Renal pelvis (tissue), 4 donors: ENCODE results near the gene SERHL2. TPM values are rescaled to one million over a fixed set of nuclear protein-coding genes. Genes with fewer than 3 reads are reported as not detected.
"Not testable (repeated sequence)": the region's sequence is repeated elsewhere in the genome, so short reads cannot be mapped to it uniquely, and the experiment has no call there.

Experiments used
- DNase-seq: peaks from one replicate; pipeline ENCODE4 v3.0.0-alpha.2; 2013
- polyA plus RNA-seq, 3 donors: library from polyadenylated mRNA; unstranded; fragments of 120-200 nt; gene quantifications; one replicate each; pipeline ENCODE4 v1.2.1, GENCODE V29; 2013; ENCODE audit not compliant: insufficient read length in 3 of 3

Gene SERHL2
- polyA plus RNA-seq, 3 donors, result 6.8 to 10.4 (median 8.9) TPM

DNA sequence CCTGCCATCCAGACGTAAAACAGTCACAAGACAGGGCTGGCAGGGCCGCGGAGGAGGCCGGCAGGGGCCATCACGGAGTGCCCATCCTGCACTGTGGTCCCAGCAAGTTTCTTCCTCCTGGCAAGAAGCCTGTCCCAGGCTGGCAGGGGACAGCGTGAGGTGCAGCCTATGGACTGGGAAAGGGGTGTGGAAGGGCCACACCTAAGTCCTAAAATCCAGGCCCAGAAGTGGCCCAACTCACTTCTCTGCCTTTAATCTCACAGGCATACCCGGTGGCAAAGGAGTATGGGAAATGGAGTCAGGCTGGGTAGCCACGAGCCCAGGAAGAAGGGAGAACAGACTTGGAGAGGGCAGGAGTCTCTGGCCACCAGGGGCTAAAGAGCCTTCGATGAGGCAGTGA is 16.8 kb downstream of the SERHL2 start:
- not testable (repeated sequence) for DNase-seq

DNA sequence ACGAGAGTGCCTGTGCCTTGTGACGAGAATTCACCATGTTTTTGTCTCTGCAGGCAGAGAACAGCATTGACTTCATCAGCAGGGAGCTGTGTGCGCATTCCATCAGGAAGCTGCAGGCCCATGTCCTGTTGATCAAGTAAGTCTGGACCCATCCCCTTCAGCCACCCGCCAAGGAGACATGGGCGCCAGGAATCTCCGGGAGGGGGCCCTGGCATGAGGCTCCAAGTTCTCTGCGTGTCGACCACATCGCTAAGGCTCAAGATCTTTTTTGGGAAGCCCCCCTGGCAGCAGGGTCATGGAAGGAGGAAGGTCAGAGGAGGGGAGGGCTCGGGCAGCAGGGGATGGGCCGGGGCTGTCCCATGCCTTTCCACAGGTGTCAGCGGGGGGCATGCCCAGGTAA is 17.3 kb downstream of the SERHL2 start:
- DNase-seq, result not testable (repeated sequence)

DNA sequence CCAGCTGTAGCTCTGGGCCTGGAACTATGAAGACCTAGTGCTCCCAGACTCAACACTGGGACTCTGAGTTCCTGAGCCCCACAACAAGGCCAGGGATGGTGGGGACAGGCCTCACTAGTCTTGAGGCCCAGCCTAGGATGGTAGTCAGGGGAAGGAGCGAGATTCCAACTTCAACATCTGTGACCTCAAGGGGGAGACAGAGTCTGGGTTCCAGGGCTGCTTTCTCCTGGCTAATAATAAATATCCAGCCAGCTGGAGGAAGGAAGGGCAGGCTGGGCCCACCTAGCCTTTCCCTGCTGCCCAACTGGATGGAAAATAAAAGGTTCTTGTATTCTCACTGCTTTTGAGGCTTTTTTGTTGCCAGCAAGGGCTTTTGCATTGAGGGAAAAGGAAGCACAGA is 20.3 kb downstream of the SERHL2 start:
- not testable (repeated sequence) for DNase-seq

DNA sequence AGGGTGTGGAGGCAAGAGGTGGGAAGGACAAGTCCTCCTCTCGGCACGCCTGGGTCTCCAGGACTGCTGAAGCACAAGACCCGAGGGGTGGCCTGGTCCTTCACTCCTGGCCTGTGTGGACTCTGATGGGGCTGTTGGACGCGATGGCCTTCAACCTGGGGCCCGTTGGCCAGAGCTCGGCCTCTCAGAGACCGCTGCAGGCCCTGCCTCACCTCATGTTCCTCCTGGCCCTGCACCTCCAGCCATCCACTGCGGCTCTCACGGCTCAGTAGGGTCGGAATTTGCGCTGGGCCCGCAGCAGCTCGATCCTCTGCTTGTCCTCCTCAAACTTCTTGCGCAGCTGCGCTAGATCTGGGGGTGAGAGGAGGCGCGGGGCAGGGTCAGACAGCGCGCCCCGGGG is 20.7 kb downstream of the SERHL2 start:
- DNase-seq, result not testable (repeated sequence)

DNA sequence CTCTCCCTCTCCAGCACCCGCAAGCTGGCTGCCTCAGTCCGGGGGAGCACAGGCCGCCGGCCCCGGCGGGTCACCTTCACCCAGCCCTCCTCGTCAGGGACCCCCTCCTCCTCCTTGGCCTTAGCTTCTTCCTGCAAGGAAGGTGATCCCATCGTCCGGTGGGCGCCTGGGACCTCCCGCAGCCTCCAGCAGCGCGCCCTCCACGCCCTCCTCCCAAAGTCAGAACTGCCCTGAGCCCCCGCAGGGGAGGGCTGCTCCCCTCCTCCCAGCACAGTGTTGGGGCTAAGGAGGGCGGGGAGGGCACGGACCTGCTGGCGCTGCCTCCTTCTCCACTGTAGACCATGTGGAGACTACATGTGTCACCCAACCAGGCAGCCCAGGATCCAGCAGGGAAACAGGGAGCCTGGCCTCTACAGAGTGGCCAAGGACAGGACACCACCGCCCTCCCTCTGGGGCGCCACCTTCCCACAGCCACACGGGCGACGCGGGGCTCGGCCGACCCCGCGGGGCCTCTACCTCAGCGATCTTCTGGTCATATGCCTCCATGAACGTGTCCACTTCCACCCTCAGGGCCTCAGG is 22.3 kb downstream of the SERHL2 start:
- not testable (repeated sequence) for DNase-seq

DNA sequence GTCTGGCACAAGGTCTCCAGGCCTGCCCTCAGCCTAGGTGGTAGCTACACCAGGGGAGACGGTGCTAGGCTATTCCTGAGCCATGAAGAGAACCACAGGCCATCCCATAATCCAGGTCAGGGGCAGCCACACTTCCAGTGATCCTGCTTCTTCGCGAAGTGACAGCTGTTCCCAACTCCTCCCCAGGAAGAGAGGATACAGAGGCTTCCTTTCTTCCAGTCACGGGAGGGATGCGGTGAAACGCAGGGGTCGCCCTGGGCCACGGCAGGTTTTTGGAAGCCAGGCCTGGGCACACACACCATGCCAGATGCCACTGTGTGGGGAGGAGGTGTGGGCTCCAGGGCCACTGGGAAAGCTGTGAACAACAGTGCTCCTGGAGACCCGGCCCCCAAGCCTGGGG is 23.4 kb downstream of the SERHL2 start:
- DNase-seq, result not testable (repeated sequence)

DNA sequence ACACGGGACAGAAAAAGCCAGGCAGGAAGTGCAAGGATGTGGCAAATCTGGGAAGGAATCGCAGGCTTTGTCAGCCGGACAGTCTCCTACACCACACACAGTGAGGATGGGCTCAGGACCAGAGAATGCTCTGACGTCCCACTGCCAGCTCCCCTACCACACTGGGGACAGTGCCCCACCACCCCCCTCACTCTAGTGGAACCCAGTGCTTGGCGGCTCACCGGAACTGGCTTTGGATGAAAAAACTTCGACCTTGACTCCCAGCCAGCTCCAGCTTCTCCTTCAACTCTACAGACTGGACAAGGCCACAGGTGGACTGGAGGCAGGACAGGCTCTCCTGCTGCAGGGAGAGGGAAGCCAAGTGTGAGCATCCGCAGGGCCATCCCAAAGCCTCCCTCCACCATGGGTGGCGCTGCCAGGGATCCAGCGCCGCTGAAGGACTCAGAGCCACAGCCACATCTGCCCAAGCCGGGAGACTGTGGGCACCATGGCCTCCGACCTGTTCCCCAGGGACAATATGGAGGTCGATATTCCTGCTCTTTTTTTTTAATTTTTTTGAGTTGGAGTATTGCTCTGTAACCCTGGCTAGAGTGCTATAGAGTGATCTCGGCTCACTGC is 24.0 kb downstream of the SERHL2 start:
- no peak for DNase-seq

DNA sequence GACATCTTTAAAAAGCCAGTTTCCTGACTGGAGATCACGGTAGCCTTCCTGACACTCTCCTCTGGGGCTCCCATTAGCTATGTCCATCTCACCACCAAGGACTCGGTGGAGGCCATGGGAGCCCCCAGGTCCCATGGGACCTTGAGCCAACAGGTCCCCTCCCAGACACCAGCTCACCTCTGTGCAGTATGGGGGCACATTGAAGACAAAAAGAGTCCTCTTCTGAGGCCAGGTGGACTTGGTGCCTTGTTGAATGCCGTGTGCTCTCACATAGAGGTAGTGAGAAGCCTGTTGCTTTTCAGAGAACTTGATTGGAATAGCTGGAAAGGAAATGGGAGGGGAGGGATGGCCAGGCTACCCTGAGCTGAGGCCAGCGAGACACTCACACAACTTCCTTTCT is 26.3 kb downstream of the SERHL2 start:
- DNase-seq, result not testable (repeated sequence)

DNA sequence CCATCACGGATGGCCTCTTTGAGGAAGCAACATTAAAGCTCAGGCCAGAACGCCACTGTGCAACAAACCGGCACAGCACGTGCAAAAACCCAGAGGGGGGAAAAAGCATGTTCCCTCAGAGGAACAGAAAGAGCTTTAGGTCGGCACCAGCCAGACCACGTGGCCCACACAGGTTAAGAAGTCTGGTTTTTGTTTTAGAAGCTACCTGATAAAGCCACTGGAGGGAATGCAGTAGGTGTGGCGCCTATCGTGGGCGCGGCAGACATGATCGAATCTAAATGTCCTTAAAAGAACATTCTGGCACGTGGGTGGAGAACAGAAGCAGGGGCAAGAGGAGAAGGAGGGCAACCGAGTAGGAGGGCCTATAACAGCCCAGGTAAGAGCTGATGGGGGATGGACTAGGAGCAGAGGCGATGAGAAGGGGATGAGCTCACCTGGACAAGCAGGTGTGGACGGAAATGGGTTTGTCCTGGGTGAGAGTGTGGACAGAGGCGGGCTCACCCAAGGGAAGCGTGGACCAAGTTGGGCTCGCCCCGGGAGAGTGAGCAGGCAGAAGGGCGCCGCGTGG is 27.5 kb downstream of the SERHL2 start:
- DNase-seq, result not testable (repeated sequence)

DNA sequence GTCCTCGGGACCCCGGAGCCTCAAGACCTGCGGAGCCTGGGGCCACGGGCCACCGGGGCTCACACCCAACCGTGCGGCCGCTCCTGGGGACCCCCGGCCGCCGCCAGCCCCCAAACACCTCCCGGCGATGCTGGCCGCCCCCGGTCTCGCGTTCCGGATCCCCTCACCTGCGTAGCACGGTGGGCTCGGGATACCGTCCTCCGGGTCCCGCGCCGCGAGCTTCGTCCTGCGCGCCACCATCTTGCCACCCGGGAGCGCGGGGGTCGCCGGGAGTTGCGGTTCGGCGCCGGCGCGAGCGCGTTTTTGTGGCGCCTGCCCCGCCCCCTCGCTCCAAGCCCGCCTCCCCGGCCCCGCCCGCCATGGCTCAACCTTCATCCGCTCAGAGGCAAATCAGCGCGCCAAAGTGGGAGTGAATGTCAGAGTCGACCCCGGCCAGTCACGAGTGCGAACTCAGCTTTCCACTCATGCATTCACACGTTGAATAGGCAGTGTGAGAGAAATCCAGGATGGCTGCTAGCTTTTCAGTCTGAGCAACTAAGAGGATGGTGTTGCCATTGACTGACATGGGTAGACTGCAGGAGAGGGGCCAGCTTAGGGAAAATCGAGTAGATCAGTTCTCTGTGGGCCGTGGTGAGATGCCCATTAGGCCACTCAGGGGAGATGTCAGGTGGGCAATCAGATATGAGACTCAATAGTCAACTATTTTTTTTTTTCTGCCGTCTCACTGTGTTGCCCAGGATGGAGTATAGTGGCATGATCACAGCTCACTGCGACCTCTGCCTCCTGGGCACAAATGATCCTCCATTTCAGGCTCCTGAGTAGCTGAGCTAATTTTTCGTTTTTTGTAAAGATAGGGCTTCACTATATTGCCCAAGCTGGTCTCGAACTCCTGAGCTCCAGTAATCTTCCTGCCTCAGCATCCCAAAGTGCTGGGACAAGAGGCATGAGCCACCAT is 28.3 kb downstream of the SERHL2 start:
- peak; percentile 81 for DNase-seq

DNA sequence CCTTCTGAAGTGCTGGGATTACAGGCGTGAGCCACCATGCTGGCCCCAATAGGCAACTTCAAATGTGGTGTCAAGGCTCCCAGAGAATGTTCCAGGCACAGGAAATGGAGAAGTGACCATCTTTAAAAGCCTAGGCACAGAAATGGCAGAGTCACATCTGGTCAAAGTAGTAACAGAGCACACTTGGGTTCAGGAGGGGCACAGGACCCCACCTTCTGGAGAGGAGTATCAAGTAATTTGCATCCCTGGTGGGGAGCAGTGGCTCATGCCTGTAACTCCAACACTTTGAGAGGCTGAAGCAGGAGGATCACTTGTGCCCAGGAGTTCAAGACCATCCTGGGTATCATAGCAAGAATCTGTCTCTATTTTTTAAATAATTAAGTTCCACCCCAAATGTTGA is 29.2 kb downstream of the SERHL2 start:
- no peak for DNase-seq

DNA sequence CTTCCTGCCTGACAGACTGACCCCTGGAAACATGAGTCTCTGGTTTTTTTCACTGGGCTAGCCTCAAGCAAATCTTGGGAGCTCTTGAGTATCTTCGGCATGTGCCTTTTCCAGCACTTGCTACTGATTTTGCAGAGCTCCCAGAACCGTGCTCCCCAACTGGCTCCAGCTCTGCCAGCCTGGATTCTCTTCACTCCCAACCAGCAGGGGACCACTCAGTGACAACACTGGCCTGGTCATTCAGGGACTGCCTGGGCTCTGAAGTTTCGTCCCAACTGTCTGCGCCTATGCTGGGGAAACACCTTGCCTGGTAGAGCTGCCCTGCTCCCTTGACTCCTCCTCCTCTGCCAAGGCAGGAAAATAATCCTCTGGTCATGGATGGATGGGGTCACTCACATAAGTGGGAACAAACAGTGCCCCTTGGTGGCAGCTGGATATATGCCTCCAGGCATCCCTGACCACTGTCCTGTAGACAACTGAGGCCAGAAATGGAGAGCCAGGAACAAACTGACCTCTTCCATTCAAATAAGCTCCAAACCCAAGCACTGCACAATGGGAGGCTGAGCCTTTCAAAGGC is 30.7 kb downstream of the SERHL2 start:
- DNase-seq, result no peak

DNA sequence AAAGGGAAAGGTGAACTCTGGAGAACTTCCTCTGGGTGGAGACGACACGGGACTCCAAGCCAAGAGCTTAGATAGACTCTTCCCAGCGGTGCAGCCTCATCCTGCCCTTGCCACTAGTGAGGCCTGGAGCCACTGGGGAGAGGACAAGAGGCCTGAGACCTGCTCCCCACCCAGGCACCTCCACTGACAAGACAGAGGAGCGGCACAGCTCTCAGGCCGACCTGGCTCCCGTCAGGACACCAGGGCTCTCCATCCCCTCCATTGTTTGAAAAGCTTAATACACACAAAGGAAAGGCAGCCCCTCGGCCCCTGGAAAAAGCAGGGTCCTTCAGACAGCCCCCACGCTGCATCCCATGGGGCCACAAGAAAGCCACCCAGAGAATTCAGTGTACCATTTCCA is 31.3 kb downstream of the SERHL2 start:
- no peak for DNase-seq

DNA sequence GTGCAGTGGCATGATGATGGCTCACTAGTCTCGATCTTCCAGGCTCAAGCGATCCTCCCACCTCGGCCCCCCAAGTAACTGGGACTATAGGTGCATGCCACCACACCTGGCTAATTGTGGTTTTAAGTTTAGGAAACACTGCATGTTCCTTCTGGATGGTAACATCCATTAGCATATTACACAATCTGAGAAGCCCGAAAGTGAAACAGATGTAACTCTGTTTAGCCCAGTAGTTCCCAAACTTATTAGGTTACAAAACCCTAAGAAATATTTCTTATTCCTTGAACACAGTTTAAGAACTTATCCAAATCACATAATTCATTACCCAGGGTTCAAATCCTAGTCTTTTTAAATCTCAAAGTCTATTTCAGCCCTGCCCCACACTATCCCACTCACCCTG is 32.6 kb downstream of the SERHL2 start:
- no peak for DNase-seq

DNA sequence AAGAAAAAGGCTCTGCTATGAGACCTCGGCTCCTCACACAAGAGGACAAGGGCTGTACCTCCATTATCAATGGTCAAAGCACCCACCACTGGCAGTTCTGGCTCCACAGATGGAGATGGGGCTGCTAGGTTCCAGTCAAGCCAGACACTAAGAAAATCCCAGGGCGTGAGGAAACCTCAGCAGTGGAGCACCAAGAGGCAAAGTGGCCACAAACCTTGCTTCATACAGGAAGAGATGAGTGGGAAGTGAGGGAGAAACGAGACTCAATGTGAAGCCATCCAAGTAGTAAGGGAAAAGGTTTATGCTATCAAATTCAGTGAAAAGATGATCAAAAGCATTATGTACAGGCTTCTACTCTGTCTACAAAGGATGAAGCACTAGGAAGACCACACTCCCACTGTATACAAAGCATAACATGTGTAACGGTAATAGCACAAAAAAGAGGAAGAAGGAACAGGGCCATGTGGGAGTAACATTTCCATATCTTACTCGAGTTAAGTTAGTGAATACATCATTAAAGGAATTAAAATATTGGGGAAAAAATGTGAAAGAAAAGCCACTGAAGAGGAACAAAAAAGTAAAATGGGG is 33.9 kb downstream of the SERHL2 start:
- DNase-seq, result no peak

DNA sequence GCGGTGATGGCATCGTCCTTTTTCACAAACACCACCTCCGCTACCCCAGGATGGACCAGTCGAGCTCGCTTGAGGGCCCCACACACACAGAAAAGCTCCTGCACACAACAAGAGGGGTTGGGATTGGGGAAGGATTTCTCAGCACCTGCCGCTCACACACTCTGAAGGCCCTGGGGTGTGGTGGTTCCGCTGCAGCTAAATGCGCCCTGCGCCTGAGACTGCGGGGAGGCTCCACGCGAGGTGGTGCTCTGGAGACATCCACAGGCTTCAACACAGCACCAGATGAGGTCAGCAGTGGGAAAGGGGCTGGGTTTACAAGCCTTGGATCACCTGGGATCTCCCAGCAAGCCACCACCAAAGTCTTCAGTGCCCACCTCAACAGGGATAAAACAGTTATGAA is 38.2 kb downstream of the SERHL2 start:
- DNase-seq, result no peak

DNA sequence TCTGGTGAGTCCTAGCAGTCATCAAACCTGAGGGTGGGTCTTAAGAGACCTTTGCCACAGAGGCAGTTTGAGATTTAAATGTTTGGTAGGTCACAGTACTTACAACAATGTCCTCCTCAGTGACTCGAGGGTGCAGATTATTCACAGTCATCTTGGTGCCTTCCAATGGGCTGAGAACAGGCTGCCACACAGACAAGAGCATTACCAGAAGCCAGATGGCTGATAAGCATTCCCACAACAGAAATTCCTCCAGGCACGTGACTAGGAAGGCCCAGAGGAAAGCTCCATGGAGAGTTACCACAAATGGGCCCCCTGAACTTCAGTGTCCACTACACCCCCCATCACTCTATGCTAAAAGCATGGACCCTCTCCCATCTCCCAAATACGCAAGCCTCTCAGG is 41.7 kb downstream of the SERHL2 start:
- no peak for DNase-seq

DNA sequence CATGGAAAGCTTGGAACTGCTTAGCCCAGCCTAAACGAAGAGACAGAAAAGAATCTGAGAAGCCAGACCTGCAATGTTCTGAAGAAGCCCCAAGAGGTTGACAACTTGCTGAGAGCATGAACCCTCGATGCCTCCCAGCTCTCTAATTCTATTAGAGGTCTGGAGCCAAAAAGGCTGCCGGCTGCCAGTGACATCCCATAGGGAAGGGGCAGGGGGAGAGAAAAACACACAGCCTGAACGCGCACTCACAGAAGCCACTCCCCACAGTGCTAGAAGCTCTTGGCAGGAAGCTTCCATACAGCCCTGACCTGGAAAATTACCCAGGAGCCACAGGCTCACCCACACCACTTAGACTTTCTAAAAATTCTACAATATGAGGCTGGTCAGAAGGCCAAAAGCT is 42.6 kb downstream of the SERHL2 start:
- DNase-seq, result no peak

DNA sequence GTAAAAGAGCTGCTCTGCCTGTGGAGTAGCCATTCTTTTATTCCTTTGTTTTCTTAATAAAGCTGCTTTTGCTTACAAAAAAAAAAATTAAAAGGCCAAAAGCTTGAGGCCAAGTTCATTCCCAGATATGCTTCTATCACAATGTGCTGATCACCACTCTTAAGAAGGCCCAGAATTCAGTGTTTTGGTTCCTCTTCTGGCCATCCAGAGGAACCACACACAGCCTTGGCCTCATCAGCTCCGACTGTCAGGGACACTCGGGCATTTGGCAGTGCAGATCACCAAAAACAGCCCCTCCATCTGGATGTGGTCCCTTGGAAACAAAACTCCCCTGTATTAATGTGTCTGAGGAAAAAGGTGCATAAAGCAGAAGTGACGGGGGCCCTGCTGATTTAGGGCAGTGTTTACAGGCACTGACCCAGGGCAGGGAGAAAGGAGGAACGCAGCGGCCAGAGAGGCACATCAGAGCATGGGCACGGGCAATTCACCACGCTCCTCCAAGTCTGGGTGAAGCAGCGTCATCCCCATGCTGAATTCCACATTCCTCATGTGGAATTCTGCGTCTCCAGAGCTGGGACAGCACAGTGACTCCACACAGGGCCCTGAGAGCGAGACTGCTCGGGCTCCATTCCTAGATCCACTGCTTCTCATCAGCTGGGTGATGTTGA is 43.2 kb downstream of the SERHL2 start:
- no peak for DNase-seq

DNA sequence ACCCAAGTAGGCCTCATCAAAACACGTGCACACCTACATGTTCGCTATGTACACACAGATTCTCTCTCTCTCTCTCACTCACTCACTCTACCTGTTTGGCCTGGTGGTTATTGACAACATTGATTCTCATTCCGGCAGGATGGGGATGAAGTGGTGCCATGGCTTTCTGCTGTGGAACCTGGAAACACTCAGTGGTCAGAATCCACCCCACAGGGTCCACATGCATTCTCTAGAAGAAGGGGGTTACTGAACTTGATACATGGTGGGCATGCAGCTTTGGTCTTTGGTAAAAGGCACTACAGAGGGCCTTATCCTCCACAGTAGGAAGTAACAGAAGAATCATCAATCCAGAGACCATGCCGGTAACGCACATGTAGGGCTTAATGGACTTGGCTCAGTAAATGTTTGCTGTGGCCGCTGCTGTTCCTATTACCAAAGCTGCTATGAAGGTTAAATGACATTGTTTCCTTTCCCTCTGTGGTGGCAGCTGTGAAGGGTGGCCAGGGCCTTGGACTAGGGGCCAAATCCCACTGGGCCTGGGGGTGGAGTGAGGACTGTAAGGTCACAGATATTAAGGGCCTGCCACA is 48.2 kb downstream of the SERHL2 start:
- DNase-seq, result no peak

DNA sequence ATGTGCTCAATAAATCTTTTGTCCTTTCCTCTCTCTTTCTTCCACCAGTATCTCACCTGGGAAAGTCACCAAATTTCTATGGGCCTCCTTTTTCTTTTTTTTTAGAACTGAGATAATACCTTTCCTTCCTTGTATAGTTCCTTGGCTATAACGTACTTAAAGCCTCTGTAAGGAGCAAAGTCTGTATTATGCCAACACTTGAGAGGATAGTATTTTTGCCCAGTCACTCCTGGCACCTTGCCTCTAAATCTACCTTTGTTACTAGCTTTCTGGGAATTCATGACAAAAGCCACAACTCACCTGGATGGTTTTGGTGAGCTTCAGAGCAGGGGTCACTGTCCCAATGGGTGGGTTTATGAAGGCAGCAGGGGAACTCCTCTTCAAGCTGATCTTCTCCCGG is 48.7 kb downstream of the SERHL2 start:
- no peak for DNase-seq
